HG03520 (cell line): ENCODE results near the gene CILP2.

Experiments
- ATAC-seq: cut with Tn5 transposase; IDR thresholded peaks from one replicate; pipeline ENCODE4 v1.9.1; 2021; ENCODE audit warnings: mild to moderate bottlenecking, moderate library complexity; ENCODE audit not compliant: unreplicated experiment

Gene CILP2

GRCh38 chr19:19562665-19563347, 24.7 kb downstream of the CILP2 start:
- no peak for ATAC-seq

DNA sequence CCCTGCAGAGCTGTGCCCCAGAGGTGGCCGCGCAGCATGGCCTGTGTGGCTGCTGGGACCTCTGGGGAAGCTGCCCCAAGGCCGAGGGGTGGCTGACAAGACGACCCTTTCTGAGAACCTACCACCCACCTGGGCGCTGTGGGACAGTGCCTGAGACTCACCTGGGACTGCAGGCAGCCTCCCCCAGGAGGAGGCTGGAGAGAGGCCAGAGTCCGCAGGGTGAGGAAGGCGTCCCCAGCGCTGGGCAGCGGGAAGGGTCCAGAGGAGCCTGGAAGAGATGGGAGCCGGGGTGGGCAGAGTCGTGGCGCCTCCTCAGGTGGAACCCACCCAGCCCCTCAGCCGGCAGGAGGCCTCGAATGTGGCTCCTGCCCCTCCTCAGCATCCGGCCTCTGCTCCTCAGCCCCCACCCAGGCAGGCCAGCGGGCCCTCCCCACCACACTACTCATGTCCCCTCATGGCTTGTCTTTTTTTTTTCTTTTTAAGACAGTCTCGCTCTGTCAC, 25.3 kb downstream of the CILP2 start:
- ATAC-seq: no peak

GRCh38 chr19:19566306-19566705, 28.2 kb downstream of the CILP2 start:
- ATAC-seq: no peak

GRCh38 chr19:19567391-19567790, 29.3 kb downstream of the CILP2 start:
- no peak for ATAC-seq

- no peak for ATAC-seq
These were observed 31.0 kb downstream of the CILP2 start for GRCh38 chr19:19568802-19569756.

- no peak for ATAC-seq
These were observed 32.5 kb downstream of the CILP2 start for GRCh38 chr19:19570571-19570970.

DNA sequence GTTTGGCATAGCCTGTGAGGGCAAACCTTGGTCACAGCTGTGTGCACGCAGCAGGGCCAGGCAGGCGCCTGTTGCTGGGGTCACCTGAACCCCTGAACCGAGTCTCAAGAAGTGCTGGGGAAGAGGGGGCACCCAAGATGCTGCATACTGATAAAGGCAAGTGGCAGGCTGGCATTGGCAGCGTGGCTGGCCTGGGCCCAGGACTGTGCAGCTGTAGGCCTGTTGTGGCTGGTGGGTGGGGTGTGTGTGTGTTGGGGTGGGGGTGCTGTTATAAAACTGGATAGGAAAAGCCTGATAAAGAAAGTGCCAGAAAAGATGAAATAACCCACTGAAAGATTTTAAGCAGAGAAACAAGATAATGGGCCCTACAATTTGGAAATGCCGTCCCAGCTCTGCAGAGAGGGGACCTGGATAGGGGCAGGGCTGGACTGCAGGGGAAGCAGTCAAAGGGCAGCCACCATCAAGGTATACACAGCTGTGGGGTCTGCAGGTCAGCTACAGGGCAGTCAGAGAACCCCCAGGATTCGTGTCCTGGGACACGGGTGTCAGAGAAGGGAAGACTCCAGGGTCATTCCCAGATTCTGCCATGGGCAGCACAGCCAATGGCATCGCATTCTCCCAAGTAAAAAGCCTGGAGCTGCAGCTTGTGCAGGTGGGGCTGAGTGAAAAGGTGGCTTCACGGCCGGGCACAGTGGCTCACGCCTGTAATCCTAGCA, 33.2 kb downstream of the CILP2 start:
- no peak for ATAC-seq

- ATAC-seq: no peak
These were observed 37.3 kb downstream of the CILP2 start for GRCh38 chr19:19575411-19575810.

DNA sequence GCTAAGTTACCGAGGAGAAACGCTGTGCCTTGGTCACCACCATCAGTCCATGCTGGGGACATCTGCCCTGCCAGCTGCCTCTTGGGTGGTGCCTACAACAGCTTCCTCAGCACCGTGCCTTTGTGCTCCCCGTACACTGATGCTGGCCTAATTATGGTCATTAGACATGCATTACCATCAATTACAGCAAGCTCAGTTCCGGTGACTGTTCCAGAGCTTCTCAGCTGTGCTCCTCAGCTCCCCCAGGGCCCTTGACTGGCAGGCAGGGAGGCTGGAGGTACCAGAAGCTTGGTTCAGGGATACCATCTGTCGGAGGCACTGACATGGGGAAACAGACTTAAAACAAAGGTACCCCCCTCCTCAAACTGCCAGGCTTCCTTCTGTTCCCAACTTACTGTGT, 40.2 kb downstream of the CILP2 start:
- ATAC-seq: no peak

DNA sequence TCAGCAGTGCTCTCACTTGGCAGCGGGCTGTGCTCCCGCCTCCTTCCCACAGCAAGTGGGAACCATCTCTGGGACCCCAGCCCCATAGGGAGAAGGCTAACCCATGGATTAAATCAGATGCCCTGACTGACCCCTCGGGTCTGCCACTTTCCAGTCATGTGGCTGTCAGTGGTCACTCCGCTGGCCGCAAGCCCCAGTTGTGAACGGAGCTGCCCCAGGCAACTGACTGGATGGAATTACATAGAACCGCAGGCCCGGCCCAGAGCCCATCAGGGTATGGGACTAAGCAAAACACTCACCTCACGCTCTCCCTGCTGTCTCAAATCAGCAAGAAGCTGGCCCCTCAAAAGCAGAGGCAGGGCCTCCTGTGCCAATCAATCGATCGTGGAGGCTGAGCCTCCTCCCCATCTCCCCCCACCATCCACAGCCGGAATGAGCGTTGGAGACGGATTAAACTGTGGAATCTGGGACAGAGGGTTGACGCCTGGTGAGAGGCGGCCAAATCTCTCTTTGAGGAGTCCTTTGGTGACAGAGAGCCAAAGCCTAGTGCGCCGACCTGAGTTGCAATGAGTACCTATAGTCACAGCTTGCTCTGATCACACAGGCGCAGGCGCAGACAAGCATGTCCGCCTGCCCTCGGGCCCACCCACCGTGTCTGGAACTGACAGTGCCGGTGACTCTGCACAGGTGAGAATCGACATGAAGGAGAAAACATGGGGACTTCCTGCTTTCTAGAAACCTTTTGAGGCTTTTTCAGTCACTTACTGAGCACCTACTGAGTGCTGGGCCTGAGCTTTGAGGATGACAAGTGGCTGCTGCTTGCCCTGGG, 41.7 kb downstream of the CILP2 start:
- ATAC-seq: no peak

- no peak for ATAC-seq
These were observed 42.4 kb downstream of the CILP2 start for GRCh38 chr19:19580418-19580817.

GRCh38 chr19:19581391-19581790, 43.3 kb downstream of the CILP2 start:
- no peak for ATAC-seq

DNA sequence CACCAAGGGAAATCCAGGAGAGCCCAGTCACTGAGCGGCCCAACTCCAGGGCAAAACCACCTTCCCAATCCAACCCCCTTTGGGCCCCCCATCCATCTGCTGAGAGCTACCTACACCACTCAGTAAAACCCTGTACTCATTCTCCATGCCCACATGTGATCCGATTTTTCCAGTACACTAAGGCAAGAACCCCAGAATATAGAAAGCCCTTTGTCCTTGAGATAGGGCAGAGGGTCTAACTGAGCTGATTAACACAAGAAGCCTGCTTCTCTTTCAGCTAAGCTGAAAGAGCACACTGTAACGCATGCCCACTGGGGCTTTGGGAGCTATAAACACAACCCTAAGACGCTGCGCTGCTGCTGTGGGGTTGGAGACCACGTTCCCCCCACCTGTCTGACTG, 44.4 kb downstream of the CILP2 start:
- ATAC-seq: no peak

GRCh38 chr19:19584356-19584755, 46.3 kb downstream of the CILP2 start:
- no peak for ATAC-seq

DNA sequence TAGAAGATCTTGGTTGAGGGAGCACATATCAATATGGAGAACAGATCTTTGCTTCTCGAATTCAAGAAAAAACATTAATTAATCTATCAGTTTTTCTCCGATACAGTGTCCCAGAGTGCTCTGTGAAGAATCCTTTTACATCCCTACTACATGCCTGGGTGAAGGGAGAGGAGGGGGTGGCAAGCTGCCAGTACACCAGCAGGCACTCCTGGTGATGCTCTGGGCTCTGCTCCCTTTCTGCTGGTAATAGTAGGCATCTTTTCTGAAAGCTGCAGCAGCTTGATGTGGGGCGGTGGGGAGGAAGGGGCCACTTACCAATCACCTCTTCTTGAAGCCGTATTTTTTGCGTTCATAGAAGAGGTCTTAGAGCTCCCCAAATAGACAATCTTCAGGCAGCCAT, 49.7 kb downstream of the CILP2 start:
- no peak for ATAC-seq

DNA sequence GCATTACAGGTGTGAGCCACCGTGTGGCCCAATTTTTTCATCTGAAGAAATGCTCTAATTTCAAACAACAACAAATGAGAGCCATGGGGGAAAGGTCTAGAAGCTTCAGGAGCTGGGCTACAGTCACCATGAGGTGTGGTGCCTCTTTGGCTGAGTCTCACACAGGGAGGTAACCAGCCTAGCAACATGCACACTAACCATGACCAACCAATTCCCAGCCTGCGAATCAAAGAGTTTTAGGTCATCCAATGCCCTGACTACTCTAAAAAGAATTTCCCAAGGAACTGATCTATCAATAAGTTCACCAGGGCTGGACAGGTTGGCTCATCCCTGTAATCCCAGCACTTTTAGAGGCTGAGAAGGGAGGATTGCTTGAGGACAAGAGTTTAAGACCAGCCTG, 50.5 kb downstream of the CILP2 start:
- ATAC-seq: no peak

- ATAC-seq: no peak
These were observed 53.2 kb downstream of the CILP2 start for GRCh38 chr19:19591133-19591825.

DNA sequence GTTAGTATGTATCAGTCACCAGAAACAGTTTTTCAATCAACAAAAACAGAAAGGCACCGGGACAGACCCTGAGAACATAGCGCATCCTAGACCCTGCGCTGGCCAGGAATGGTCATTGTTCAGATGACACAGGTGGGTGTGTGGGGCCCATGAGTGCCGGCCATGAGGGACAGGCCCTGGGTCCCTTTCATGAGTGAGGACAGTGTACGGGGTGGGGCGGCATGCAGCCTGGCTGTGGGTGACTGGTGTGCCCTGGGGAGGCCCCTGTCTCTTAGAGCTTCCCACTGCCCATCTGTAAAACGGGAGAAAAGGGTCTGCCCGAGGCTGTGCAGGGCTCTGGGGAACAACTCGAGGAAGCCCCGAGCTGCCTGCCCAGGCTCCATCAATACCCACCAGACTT, 54.6 kb downstream of the CILP2 start:
- no peak for ATAC-seq

DNA sequence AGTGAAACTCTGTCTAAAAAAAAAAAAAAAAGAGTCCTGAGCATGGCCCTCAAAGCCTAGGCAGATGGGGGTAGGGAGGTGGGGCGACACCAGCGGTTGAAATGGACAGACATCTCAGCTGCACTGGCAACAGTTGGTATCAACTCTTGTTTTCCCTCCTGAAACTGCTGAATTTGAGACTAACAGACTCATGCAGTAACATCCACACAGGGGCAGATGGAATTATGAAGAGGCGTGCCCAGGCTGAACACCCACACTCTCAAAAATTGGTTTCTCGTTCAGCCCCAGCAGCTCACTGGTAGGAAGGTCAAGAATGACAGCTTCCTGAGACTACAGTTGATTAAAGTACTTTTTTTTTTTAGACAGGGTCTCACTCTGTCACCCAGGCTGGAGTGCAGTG, 56.3 kb downstream of the CILP2 start:
- no peak for ATAC-seq

- no peak for ATAC-seq
These were observed 57.2 kb downstream of the CILP2 start for GRCh38 chr19:19595171-19595701.
